Measurements from ENCODE around the gene FOXP1.

Gene FOXP1

GRCh38 chr3:71585887-71586809 lies 2.6 kb upstream of the FOXP1 start:
- no peak for DNase-seq

DNA sequence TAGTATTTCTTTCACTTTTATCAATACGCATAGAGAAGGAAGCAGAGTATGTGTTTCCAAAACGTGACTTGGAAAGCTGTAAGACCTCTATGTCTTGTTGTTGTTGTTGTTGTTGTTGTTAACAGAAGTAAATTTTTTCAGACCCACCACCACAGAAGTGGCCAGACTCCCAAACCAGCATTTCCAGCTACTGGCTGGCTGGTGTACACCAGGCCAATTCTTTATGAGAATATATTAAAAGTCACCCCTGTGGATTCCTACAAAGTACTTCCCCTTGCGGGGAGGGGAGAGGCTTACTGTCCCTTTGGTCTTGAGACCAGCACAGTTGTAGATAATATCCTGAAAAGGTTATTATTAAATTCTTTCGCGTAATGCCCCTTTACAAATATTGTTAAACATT lies 1.6 kb upstream of the FOXP1 start:
- DNase-seq, result no peak

DNA sequence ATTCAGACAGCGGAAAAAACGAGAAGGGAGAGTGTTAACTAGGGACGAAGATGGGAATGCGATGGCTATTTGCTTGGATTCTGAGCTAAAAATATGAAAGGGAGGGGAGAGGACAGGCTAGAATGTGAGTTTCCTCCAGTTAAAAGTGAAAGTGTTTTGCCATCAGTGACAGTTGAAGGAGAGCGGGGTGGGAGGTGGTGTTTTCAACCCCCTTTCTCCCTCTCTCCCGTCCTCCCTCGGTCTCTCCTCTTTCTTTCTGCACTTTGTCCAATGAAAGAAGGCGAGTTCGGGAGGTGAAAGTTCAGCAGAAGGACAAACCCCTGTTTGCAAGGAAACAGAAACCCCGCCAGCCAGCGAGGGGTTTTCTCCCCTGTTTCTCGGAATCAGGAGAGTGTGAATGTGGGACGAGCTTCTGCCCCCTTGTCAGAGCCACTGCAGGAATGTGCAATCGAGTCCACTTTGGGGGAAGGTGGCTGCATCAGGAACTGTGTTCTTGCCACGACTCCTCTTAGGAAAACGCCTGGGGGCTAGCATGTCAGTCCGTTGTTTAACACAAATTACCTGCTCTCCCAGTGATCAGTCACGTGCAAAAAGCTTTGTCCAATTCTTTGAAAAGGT lies 975 bp upstream of the FOXP1 start:
- DNase-seq, result no peak

DNA sequence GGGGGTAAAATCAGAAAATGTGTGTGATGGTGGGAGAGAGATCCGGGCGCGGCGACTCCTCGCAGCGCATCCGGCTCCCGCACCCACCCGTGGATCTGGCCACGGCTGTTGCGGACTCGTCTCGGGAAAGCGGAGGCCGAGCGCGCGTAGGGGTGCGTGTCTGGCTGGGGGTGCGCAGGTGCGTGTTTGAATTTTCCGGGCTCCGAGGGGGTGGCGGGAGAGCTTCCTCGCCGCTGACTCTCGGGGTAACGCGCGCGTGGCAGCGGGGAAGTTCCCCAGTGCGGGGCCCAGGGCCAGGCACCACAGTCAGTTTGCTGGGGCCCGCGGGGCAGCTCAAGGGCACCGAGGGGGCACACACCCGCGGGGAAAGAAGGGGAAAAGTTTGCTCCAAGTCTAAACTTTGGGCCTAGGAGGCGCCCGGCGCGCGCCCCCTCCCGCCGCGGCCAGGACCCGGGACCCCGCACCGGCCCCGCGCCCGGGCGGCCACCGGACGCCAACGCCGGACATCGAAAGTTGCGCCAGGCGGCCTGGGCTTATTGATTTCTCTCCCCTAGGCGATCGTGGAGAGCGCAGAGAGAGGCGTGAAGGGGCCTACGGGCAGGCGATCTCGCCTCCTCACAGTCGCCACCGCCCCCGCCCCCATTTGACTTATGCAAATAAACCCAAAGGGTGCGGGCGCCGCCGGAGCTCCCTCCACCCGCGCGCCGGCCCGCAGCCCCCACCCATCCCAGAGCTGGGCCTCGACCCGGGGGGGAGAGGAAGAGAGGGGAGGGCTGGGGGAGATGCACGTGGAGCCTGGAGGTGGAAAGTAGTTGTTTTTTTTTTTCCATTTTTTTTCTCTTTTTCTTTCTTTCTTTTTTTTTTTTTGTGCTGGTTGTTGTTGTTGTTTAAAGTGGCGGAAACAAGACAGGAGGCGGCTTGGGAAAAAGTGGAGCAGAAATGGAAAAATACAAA lies 639 bp downstream of the FOXP1 start:
- peak; percentile 34 for DNase-seq

GRCh38 chr3:71582036-71582611 lies 1.4 kb downstream of the FOXP1 start:
- peak; percentile 40 for DNase-seq

GRCh38 chr3:71581457-71582035 lies 2.0 kb downstream of the FOXP1 start:
- DNase-seq, result no peak

DNA sequence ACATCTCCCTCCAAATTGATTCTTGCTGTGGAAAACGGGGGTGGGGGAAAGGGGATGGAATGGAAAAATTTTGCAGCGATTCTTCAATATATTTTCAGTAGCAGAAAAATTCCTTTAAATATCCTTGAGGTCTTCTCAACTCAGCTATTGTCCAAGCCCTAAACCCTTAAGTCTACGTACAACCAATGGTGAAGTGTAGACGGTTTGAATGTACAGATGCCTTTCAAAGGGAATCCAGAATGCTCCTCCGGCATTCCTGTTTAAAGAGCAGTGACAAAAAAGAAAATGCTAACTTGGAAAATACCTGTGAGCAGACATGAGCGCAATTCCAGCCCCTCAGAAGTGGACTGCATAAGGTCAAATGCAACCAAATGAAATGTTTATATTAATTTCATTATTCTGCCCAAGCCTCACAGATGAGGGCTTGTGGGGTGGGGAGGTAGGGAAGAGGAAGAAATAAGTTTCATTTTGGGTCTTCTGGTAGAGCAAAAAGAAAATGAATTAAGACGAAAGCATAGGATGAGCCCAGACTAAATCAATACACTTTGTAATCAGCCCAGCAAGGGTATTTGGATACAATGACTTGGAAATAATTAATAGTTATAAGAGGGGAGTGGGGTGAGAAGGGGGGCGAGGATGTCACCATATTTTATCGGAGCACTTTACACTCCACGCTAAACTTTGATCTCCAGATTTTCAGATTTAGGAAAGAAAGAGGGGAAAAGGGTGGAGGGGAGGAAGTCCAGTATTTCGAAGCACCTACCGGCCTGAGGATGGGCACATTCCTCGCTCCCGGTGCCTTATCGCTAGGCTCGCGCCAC lies 2.7 kb downstream of the FOXP1 start:
- DNase-seq, result no peak

GRCh38 chr3:71579935-71580406 lies 3.6 kb downstream of the FOXP1 start:
- DNase-seq, result peak; percentile 46

GRCh38 chr3:71579326-71579934 lies 4.1 kb downstream of the FOXP1 start:
- DNase-seq, result no peak

DNA sequence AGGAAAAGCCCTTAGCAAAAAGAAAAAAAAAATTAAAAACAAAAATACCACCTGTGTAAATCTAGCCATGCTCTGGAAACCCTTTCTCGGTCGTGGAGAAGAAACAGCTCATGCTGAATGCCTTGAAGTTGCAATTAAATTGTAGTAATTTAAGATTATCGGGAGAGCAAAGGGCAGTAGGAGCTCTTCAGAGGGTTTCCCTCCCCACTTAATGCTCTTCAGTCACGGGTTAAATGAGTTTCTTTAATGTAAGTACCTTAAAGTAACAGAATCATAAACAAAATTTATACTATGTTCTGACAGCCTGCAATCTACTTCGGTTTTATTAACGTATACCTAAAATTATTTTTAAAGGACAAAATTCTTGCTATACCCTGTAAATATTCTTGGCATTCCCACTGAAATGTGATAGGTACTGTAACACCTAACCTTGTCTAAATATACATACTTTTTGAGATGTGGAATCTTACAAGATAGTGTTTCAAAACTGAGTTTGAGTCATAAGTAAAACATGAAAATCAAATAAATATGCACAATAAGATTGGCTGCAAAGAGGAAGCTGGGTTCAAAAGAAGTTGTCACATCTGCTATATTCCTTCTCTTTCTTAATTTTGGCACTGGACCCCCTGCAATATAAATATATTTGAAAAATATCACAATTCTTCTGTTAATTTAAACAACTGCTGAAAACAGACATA lies 5.3 kb downstream of the FOXP1 start:
- DNase-seq, result no peak

- DNase-seq, result no peak
These were observed 6.5 kb downstream of the FOXP1 start for GRCh38 chr3:71577011-71577410.

DNA sequence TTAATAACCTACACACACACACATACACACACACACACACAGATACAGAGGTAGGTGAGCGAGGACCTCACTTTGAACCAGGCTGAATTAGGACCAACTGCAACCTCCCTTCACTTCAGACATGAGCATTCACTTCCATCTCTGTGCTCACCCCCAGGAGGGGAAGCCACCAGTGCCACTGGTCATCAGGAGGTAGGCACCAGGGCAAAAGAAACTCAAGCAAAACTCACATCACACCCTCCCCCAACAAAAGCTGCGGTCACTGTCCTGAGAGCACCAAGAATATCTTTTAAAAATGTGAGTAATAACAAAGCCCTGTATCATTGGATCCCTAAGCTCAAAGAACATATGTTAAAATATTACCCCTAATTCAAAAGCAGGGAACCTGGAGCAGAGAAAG lies 8.1 kb downstream of the FOXP1 start:
- DNase-seq, result no peak

DNA sequence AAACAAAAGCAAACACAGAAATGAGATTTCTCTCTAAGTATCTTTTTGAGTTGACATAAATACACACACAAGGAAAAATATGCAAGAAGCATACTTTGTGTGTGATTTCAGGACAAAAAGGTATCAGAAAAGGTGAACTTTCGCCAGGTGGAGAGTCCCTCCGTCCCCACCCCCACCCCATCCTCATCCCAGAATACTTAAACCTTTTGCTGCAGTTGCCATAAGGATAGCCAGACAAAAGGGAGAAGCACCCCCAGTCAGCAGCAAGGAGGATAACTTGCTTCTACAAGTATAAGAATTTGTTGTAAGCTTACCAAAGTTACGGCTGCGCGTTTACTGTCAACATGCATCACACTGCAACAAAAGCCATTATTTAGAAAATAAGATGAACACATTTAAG lies 10.3 kb downstream of the FOXP1 start:
- no peak for DNase-seq

GRCh38 chr3:71570546-71570945 lies 13.0 kb downstream of the FOXP1 start:
- DNase-seq, result no peak

- DNase-seq, result no peak
These were observed 15.3 kb downstream of the FOXP1 start for GRCh38 chr3:71568207-71568606.

- no peak for DNase-seq
These were observed 16.8 kb downstream of the FOXP1 start for GRCh38 chr3:71566776-71567175.

- no peak for DNase-seq
These were observed 17.6 kb downstream of the FOXP1 start for GRCh38 chr3:71565976-71566375.

DNA sequence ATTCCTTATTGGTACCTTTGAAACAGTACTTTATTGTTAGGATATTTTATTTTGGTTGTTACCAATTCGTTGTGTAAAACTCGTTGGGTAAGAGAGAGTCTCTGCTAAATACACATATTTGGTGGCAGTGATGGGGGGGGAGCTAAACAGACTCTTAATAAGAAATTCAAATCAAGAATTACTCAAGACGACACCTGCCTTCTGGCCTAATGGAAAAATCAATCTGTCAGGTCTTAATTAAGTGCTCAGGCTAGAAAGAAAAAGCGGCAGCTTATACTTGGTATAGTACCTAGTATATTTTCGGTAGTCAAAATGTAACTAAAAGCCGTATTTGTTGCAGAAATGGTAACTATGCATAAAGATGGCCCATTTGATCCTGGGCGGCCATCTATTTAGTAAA lies 18.2 kb downstream of the FOXP1 start:
- DNase-seq, result no peak

- no peak for DNase-seq
These were observed 19.2 kb downstream of the FOXP1 start for GRCh38 chr3:71564361-71564760.

GRCh38 chr3:71563827-71564226 lies 19.7 kb downstream of the FOXP1 start:
- no peak for DNase-seq

All from NCI-H2171 (cell line).